Neutrophil (primary cell): ENCODE measurements around the gene ITPR1.

Experiments used
- H3K27ac ChIP-seq: fragments of 200-600 bp; sonication (generic); 2 replicates; pipeline ENCODE4 v1.5.1; 2016; ENCODE audit warnings: mild to moderate bottlenecking, moderate library complexity
- H3K27me3 ChIP-seq: fragments of 200-600 bp; sonication (generic); 2 replicates; pipeline ENCODE4 v1.6.0; 2016; ENCODE audit warnings: mild to moderate bottlenecking
- H3K36me3 ChIP-seq: fragments of 200-600 bp; sonication (generic); 2 replicates; pipeline ENCODE4 v1.5.1; 2017
- H3K4me1 ChIP-seq, 2 experiments: fragments of 200-600 bp in 1 of 2; sonication (generic) in 1 of 2; 1 replicate in 1 of 2; 2 replicates in 1 of 2; pipeline versions ENCODE4 v1.5.1 to v1.6.1; 2013 to 2016; ENCODE audit warnings: low read depth in 1 of 2, low read length in 1 of 2, mild to moderate bottlenecking in 1 of 2, moderate library complexity in 1 of 2; ENCODE audit not compliant: control insufficient read depth in 1 of 2, insufficient read depth in 1 of 2
- H3K4me3 ChIP-seq, 2 experiments: fragments of 200-600 bp in 1 of 2; sonication (generic) in 1 of 2; 1 replicate in 1 of 2; 2 replicates in 1 of 2; pipeline ENCODE4 v1.5.1; 2013 to 2016; ENCODE audit warnings: low read depth in 1 of 2, low read length in 1 of 2, mild to moderate bottlenecking in 1 of 2, moderate library complexity in 1 of 2
- H3K9me3 ChIP-seq: fragments of 200-600 bp; sonication (generic); 2 replicates; pipeline ENCODE4 v1.5.1; 2016
- CTCF ChIP-seq: fragments of 200-600 bp; sonication (generic); IDR thresholded peaks from 2 replicates; pipeline ENCODE4 v1.5.1; 2016; ENCODE audit warnings: antibody characterized with exemption

ITPR1 gene

DNA sequence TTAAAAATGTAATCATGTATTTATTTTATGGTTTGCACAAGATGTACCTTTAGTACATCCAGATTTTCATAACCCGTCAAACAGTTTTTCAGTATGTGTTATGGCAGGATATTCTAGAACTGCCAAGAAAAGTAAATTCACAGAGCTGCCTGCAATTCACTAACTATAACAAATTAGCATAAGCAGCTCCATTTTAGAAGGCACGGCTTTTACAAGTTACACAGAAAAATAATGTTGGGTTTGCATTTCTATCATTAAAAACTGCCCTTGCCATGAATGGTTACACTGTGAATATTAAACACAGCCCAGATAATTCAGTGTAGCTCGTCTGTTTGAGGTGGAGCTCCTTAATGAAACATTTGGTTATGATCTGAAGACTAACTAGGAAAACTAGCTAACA lies 391.7 kb downstream of the ITPR1 start:
- Histone ChIP-seq H3K27ac (no peak overlapping the region), H3K4me3 (no peak overlapping the region), H3K36me3 (no peaks in the 10 kb centered on the region), H3K27me3 (no peaks in the 10 kb centered on the region), H3K4me1 (peaks cover 0 to 9% of the 10 kb centered on the region in 2 experiments), H3K9me3 (no peaks in the 10 kb centered on the region)
- no peak for TF ChIP-seq CTCF

DNA sequence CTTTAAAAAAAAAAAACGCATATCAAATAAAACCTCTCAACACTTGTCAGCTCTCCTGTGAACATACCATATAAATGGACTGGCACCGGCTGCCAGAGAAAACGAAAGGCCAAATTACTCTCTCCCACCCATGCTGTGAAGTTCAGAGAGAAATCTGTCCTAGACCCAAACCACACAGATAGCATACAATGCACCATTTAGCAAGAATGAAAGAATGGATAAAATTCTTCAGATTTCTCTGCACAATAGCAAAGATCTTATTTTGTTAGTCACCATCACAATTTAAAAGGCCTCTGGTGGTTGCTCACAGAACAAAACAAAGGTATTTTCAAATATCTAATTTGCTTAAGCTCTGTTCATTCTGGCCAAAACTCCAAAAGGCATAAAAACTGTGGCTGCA lies 392.2 kb downstream of the ITPR1 start:
- Histone ChIP-seq H3K36me3 (no peaks in the 10 kb centered on the region), H3K9me3 (no peaks in the 10 kb centered on the region), H3K27me3 (no peaks in the 10 kb centered on the region), H3K27ac (no peak overlapping the region), H3K4me3 (no peak overlapping the region), H3K4me1 (peaks cover 0 to 9% of the 10 kb centered on the region in 2 experiments)
- no peak for TF ChIP-seq CTCF

DNA sequence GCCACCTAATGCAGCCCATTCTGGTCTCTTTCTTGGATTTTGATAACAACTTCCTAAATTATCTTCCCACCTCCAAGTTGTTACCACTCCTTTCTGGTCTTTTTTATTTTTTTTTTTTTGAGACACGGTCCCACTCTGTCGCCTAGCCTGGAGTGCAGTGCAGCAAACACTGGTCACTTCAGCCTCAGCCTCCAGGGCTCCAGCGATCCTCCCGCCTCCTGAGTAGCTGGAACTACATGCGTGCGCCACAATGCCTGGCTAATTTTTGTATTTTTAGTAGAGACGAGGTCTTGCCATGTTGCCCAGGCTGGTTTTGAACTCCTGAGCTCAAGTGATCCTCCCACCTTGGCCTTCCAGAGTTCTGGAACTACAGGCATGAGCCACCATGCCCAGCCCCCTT lies 393.3 kb downstream of the ITPR1 start:
- H3K27ac ChIP-seq: no peak overlapping the region
- H3K36me3 ChIP-seq: no peaks in the 10 kb centered on the region
- H3K9me3 ChIP-seq: no peaks in the 10 kb centered on the region
- no peaks in the 10 kb centered on the region for H3K27me3 ChIP-seq
- peaks cover 0 to 9% of the 10 kb centered on the region in 2 experiments for H3K4me1 ChIP-seq
- TF ChIP-seq CTCF: no peak
- H3K4me3 ChIP-seq: no peak overlapping the region

DNA sequence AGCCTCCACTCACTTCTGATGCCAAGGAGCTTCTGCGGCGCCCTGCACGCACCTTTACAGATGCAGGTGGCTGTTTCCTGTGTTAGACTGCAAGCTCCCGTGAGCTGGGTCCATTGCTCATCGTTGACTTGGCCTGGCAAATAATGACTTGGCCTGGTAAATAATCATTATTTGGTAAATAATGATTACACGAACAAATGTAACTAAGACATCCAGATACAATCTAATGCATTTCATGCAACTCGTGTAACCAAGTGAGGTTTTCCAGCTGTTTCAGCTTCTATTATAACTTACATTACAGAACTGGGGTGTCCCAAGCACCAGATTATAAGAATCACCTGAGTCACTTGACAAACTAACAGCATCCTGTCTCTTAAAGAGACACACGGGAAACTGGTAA lies 394.0 kb downstream of the ITPR1 start:
- Histone ChIP-seq H3K27ac (no peak overlapping the region), H3K4me1 (peaks cover 0 to 9% of the 10 kb centered on the region in 2 experiments), H3K36me3 (no peaks in the 10 kb centered on the region), H3K4me3 (no peak overlapping the region), H3K9me3 (no peaks in the 10 kb centered on the region), H3K27me3 (no peaks in the 10 kb centered on the region)
- TF ChIP-seq CTCF: no peak

- no peak overlapping the region for H3K27ac ChIP-seq
These were observed 396.0 kb downstream of the ITPR1 start for GRCh38 chr3:4888913-4889846.

More at GRCh38 chr3:4888913-4889846, 396.0 kb downstream of the ITPR1 start:
- H3K4me1 ChIP-seq: peaks cover 0 to 9% of the 10 kb centered on the region in 2 experiments
- no peaks in the 10 kb centered on the region for H3K36me3 ChIP-seq
- no peak for TF ChIP-seq CTCF
- H3K27me3 ChIP-seq: no peaks in the 10 kb centered on the region
- no peaks in the 10 kb centered on the region for H3K9me3 ChIP-seq
- H3K4me3 ChIP-seq: no peak overlapping the region
